ENCODE results near the gene NPY1R.

Gene NPY1R

GRCh38 chr4:163332526-163333406 is at the start of gene NPY1R:
NPY1R (minus strand) TSS chr4:163332596; CDS start chr4:163326554, 6,042 bp downstream.
- peak; percentile 57 for DNase-seq

GRCh38 chr4:163380703-163381102 is 48.3 kb upstream of the NPY1R start:
- no peak for DNase-seq

GRCh38 chr4:163378661-163379060 is 46.3 kb upstream of the NPY1R start:
- no peak for DNase-seq

- DNase-seq: no peak
Measured at GRCh38 chr4:163372029-163372428, 39.6 kb upstream of the NPY1R start.

- DNase-seq: no peak
Measured at GRCh38 chr4:163367651-163368050, 35.3 kb upstream of the NPY1R start.

- DNase-seq: no peak
Measured at GRCh38 chr4:163356104-163356503, 23.7 kb upstream of the NPY1R start.

- DNase-seq: no peak
Measured at GRCh38 chr4:163353054-163353453, 20.7 kb upstream of the NPY1R start.

GRCh38 chr4:163350672-163351071 is 18.3 kb upstream of the NPY1R start:
- DNase-seq: no peak

- no peak for DNase-seq
Measured at GRCh38 chr4:163344147-163345125, 12.0 kb upstream of the NPY1R start.

- no peak for DNase-seq
Measured at GRCh38 chr4:163343604-163344146, 11.3 kb upstream of the NPY1R start, which contains the start of gene NPY5R. NPY5R (plus strand) TSS chr4:163343892; CDS start chr4:163350274, 6,382 bp downstream.

GRCh38 chr4:163335384-163335783 is 3.0 kb upstream of the NPY1R start:
- no peak for DNase-seq

GRCh38 chr4:163331629-163332376 is 593 bp downstream of the NPY1R start:
- peak; percentile 48 for DNase-seq

- peak; percentile 48 for DNase-seq
Measured at GRCh38 chr4:163330916-163331628, 1.3 kb downstream of the NPY1R start.

- DNase-seq: no peak
Measured at GRCh38 chr4:163317110-163317509, 15.3 kb downstream of the NPY1R start.

GRCh38 chr4:163309466-163309865 is 22.9 kb downstream of the NPY1R start:
- DNase-seq: no peak

- no peak for DNase-seq
Measured at GRCh38 chr4:163303069-163303468, 29.3 kb downstream of the NPY1R start.

GRCh38 chr4:163300445-163300844 is 32.0 kb downstream of the NPY1R start:
- DNase-seq: no peak

GRCh38 chr4:163295138-163295537 is 37.3 kb downstream of the NPY1R start:
- DNase-seq: no peak

- no peak for DNase-seq
Measured at GRCh38 chr4:163284304-163284703, 48.1 kb downstream of the NPY1R start.

GRCh38 chr4:163280703-163281519 is 51.5 kb downstream of the NPY1R start:
- no peak for DNase-seq

- no peak for DNase-seq
Measured at GRCh38 chr4:163279713-163280112, 52.7 kb downstream of the NPY1R start.

Data from activated CD8-positive, alpha-beta memory T cell treated with anti-CD3 and anti-CD28 coated beads, Interleukin-2, amount 50 U/mL, for 48 hours (primary cell).